Stimulated activated naive CD8-positive, alpha-beta T cell treated with anti-CD3 and anti-CD28 coated beads, Interleukin-15, amount 100 ng/mL, for 72 hours (primary cell): ENCODE results near the gene MLLT6.
"Not testable (repeated sequence)": the region's sequence is repeated elsewhere in the genome, so short reads cannot be mapped to it uniquely, and the experiment has no call there.

Experiments
- ATAC-seq: fragments of 150-1000 bp; cut with Tn5 transposase; 2 replicates; pipeline ENCODE4 v1.10.0; 2021; ENCODE audit warnings: mild to moderate bottlenecking, moderate library complexity
- DNase-seq, 2 donors: peaks; one replicate each; pipeline ENCODE4 v3.0.0; 2021 to 2022
- H3K27ac Mint-ChIP-seq, 2 donors: one replicate each; pipeline ENCODE4 v1.8.0; 2022; ENCODE audit warnings: mild to moderate bottlenecking in 2 of 2, mixed read lengths in 2 of 2, moderate library complexity in 2 of 2
- H3K27me3 Mint-ChIP-seq: one replicate; pipeline ENCODE4 v1.8.0; 2022; ENCODE audit warnings: mixed read lengths
- H3K4me1 Mint-ChIP-seq: one replicate; pipeline ENCODE4 v1.8.0; 2022; ENCODE audit warnings: mild to moderate bottlenecking, mixed read lengths
- H3K4me3 Mint-ChIP-seq, 2 donors: one replicate each; pipeline ENCODE4 v1.8.0; 2022; ENCODE audit warnings: mild to moderate bottlenecking in 2 of 2, mixed read lengths in 2 of 2, moderate library complexity in 1 of 2
- H3K9me3 Mint-ChIP-seq, 2 donors: one replicate each; pipeline ENCODE4 v1.8.0; 2022; ENCODE audit warnings: mixed read lengths in 2 of 2

Gene MLLT6

GRCh38 chr17:38711792-38712571, 6.9 kb downstream of the MLLT6 start:
- ATAC-seq, result no peak
- H3K9me3 Mint-ChIP-seq, result no peaks in the 10 kb centered on the region
- H3K27ac Mint-ChIP-seq, result peak overlapping the region in 1 of 2 donors; percentile 60
- H3K27me3 Mint-ChIP-seq, result no peaks in the 10 kb centered on the region
- no peak overlapping the region for H3K4me3 Mint-ChIP-seq
- no peak for DNase-seq
- H3K4me1 Mint-ChIP-seq, result peaks cover 85% of the 10 kb centered on the region

- Mint-ChIP-seq H3K27me3 (no peaks in the 10 kb centered on the region), H3K27ac (no peak overlapping the region), H3K4me1 (peaks cover 81% of the 10 kb centered on the region), H3K9me3 (no peaks in the 10 kb centered on the region), H3K4me3 (no peak overlapping the region)
- DNase-seq (no peak), ATAC-seq (no peak)
These were observed 7.5 kb downstream of the MLLT6 start for GRCh38 chr17:38712593-38712992.

GRCh38 chr17:38713456-38714075, 8.5 kb downstream of the MLLT6 start:
- no peaks in the 10 kb centered on the region for H3K27me3 Mint-ChIP-seq

GRCh38 chr17:38715216-38715943, 10.3 kb downstream of the MLLT6 start:
- Mint-ChIP-seq H3K4me3 (peak overlapping the region; percentile 30 to 53), H3K4me1 (peaks cover 78% of the 10 kb centered on the region), H3K27me3 (no peaks in the 10 kb centered on the region), H3K27ac (peak overlapping the region; percentile 21 to 93), H3K9me3 (no peaks in the 10 kb centered on the region)
- DNase-seq (no peak), ATAC-seq (no peak)

More at GRCh38 chr17:38713456-38714075, 8.5 kb downstream of the MLLT6 start:
- H3K4me3 Mint-ChIP-seq, result no peak overlapping the region
- ATAC-seq, result no peak
- H3K9me3 Mint-ChIP-seq, result no peaks in the 10 kb centered on the region
- H3K27ac Mint-ChIP-seq, result peak overlapping the region in 1 of 2 donors; percentile 79
- no peak for DNase-seq
- H3K4me1 Mint-ChIP-seq, result peaks cover 82% of the 10 kb centered on the region

GRCh38 chr17:38716368-38717005, 11.4 kb downstream of the MLLT6 start:
- Mint-ChIP-seq H3K4me1 (peaks cover 78% of the 10 kb centered on the region), H3K4me3 (no peak overlapping the region), H3K27me3 (no peaks in the 10 kb centered on the region), H3K9me3 (no peaks in the 10 kb centered on the region), H3K27ac (no peak overlapping the region)
- no peak for ATAC-seq
- no peak for DNase-seq

- Mint-ChIP-seq H3K4me1 (peaks cover 72% of the 10 kb centered on the region), H3K4me3 (no peak overlapping the region), H3K27me3 (no peaks in the 10 kb centered on the region), H3K9me3 (no peaks in the 10 kb centered on the region), H3K27ac (peak overlapping the region in 1 of 2 donors; percentile 44)
- ATAC-seq (no peak), DNase-seq (no peak)
These were observed 12.2 kb downstream of the MLLT6 start for GRCh38 chr17:38717139-38717745.

GRCh38 chr17:38719289-38719942, 14.3 kb downstream of the MLLT6 start:
- H3K4me1 Mint-ChIP-seq, result peaks cover 72% of the 10 kb centered on the region
- no peak overlapping the region for H3K27ac Mint-ChIP-seq
- no peak overlapping the region for H3K4me3 Mint-ChIP-seq
- no peak for DNase-seq
- H3K9me3 Mint-ChIP-seq, result no peaks in the 10 kb centered on the region
- ATAC-seq, result no peak
- H3K27me3 Mint-ChIP-seq, result no peaks in the 10 kb centered on the region

GRCh38 chr17:38719943-38720641, 15.0 kb downstream of the MLLT6 start:
- Mint-ChIP-seq H3K27me3 (no peaks in the 10 kb centered on the region), H3K27ac (no peak overlapping the region)
- peak; percentile 3 for ATAC-seq

GRCh38 chr17:38720941-38721340, 15.9 kb downstream of the MLLT6 start:
- ATAC-seq (no peak), DNase-seq (no peak)
- no peaks in the 10 kb centered on the region for H3K27me3 Mint-ChIP-seq
- no peak overlapping the region for H3K4me3 Mint-ChIP-seq
- H3K9me3 Mint-ChIP-seq, result no peaks in the 10 kb centered on the region
- H3K27ac Mint-ChIP-seq, result no peak overlapping the region
- H3K4me1 Mint-ChIP-seq, result peaks cover 72% of the 10 kb centered on the region

More at GRCh38 chr17:38719943-38720641, 15.0 kb downstream of the MLLT6 start:
- H3K9me3 Mint-ChIP-seq, result no peaks in the 10 kb centered on the region
- no peak for DNase-seq
- H3K4me3 Mint-ChIP-seq, result no peak overlapping the region
- H3K4me1 Mint-ChIP-seq, result peaks cover 72% of the 10 kb centered on the region

- no peaks in the 10 kb centered on the region for H3K27me3 Mint-ChIP-seq
- peaks cover 78% of the 10 kb centered on the region for H3K4me1 Mint-ChIP-seq
- no peak overlapping the region for H3K4me3 Mint-ChIP-seq
- H3K9me3 Mint-ChIP-seq, result no peaks in the 10 kb centered on the region
- ATAC-seq (peak; percentile 36), DNase-seq (no peak)
- no peak overlapping the region for H3K27ac Mint-ChIP-seq
These were observed 16.7 kb downstream of the MLLT6 start for GRCh38 chr17:38721802-38722201.

GRCh38 chr17:38724337-38724988, 19.4 kb downstream of the MLLT6 start:
- Mint-ChIP-seq H3K4me3 (no peak overlapping the region), H3K4me1 (peaks cover 86% of the 10 kb centered on the region), H3K9me3 (peaks cover 6 to 8% of the 10 kb centered on the region in 2 donors), H3K27ac (no peak overlapping the region), H3K27me3 (no peaks in the 10 kb centered on the region)
- no peak for DNase-seq
- ATAC-seq, result no peak

- ATAC-seq, result no peak
- H3K27ac Mint-ChIP-seq, result no peak overlapping the region
- peaks cover 6 to 8% of the 10 kb centered on the region in 2 donors for H3K9me3 Mint-ChIP-seq
- H3K4me3 Mint-ChIP-seq, result no peak overlapping the region
- no peak for DNase-seq
- H3K27me3 Mint-ChIP-seq, result no peaks in the 10 kb centered on the region
- peaks cover 85% of the 10 kb centered on the region for H3K4me1 Mint-ChIP-seq
These were observed 20.0 kb downstream of the MLLT6 start for GRCh38 chr17:38725066-38725465.

GRCh38 chr17:38726145-38726544, 21.1 kb downstream of the MLLT6 start:
- not testable (repeated sequence) for H3K27me3 Mint-ChIP-seq, H3K9me3 Mint-ChIP-seq, DNase-seq, H3K27ac Mint-ChIP-seq, ATAC-seq
- Mint-ChIP-seq H3K4me3 (peak overlapping the region in 1 of 2 donors; percentile 55), H3K4me1 (peaks cover 81% of the 10 kb centered on the region)

- ATAC-seq (peak; percentile 62), DNase-seq (peak; percentile 75 to 82)
- peaks cover 6 to 8% of the 10 kb centered on the region in 2 donors for H3K9me3 Mint-ChIP-seq
- H3K27me3 Mint-ChIP-seq, result no peaks in the 10 kb centered on the region
- peaks cover 89% of the 10 kb centered on the region for H3K4me1 Mint-ChIP-seq
- H3K27ac Mint-ChIP-seq, result peak overlapping the region; percentile 92 to 94
- H3K4me3 Mint-ChIP-seq, result peak overlapping the region; percentile 82 to 87
These were observed 22.7 kb downstream of the MLLT6 start for GRCh38 chr17:38727736-38728135.
